ENCODE results near the gene NAV3. TPM values are rescaled to one million over a fixed set of nuclear protein-coding genes. Genes with fewer than 3 reads are reported as not detected.

NAV3 gene
- total RNA-seq, 2 donors from 2014 or later, result 0.72 to 1.9 TPM

- H3K36me3 ChIP-seq, result no peaks in the 10 kb centered on the region
- no peak for DNase-seq
- no peaks in the 10 kb centered on the region for H3K4me1 ChIP-seq
- TF ChIP-seq, protein P1, sequence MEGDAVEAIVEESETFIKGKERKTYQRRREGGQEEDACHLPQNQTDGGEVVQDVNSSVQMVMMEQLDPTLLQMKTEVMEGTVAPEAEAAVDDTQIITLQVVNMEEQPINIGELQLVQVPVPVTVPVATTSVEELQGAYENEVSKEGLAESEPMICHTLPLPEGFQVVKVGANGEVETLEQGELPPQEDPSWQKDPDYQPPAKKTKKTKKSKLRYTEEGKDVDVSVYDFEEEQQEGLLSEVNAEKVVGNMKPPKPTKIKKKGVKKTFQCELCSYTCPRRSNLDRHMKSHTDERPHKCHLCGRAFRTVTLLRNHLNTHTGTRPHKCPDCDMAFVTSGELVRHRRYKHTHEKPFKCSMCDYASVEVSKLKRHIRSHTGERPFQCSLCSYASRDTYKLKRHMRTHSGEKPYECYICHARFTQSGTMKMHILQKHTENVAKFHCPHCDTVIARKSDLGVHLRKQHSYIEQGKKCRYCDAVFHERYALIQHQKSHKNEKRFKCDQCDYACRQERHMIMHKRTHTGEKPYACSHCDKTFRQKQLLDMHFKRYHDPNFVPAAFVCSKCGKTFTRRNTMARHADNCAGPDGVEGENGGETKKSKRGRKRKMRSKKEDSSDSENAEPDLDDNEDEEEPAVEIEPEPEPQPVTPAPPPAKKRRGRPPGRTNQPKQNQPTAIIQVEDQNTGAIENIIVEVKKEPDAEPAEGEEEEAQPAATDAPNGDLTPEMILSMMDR (IDR thresholded peaks at IDR 0.05), result no peak
- no peak overlapping the region for H3K9ac ChIP-seq (ENCODE audit: low read depth in 2 of 2, low read length in 2 of 2)
- no peaks in the 10 kb centered on the region for H3K9me3 ChIP-seq
- no peaks in the 10 kb centered on the region for H3K27me3 ChIP-seq
- no peak overlapping the region for H3K27ac ChIP-seq
- intact Hi-C loops (cut with DNase I), result no loop called here
- H3K4me3 ChIP-seq, result no peak overlapping the region
Measured at GRCh38 chr12:78060186-78060585, 229.5 kb downstream of the NAV3 start.

GRCh38 chr12:78062786-78063185 is 232.1 kb downstream of the NAV3 start:
- Histone ChIP-seq H3K27me3 (no peaks in the 10 kb centered on the region), H3K9me3 (no peaks in the 10 kb centered on the region), H3K4me3 (no peak overlapping the region), H3K4me1 (no peaks in the 10 kb centered on the region), H3K36me3 (no peaks in the 10 kb centered on the region), H3K9ac (ENCODE audit: low read depth in 2 of 2, low read length in 2 of 2) (no peak overlapping the region), H3K27ac (no peak overlapping the region)
- intact Hi-C loops (cut with DNase I), result no loop called here
- TF ChIP-seq, protein P1 (IDR thresholded peaks at IDR 0.05), result no peak
- no peak for DNase-seq

DNA sequence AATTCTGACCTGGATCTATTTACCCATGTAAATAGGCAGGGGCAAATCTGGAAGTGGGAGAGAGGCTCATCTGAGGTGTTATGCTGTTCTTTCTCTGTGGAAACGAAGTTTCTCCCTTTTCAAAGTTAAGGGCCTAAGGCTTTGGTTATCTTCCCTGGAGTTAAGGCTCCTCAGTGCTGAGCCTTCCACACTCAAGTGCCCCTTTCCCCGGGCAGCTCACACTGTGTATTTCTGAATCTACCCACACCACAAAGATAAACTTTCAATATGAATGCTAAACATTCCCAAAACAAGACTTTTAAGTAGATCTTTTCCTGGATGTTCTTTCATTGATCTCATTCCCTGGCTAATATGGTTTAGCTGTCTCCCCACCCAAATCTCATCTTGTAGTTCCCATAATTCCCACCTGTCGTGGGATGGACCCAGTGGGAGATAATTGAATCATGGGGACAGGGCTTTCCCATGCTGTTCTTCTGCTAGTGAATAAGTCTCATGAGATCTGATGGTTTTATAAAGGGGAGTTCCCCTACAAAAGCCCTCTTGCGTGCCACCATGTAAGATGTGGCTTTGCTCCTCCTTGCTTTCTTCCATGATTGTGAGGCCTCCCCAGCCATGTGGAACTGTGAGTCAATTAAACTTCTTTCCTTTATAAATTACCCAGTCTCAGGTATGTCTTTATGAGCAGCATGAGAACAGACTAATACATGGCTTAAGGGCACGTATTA is 251.1 kb downstream of the NAV3 start:
- Histone ChIP-seq H3K4me3 (no peak overlapping the region), H3K4me1 (no peaks in the 10 kb centered on the region), H3K9ac (ENCODE audit: low read depth in 2 of 2, low read length in 2 of 2) (no peak overlapping the region), H3K27ac (no peak overlapping the region), H3K36me3 (no peaks in the 10 kb centered on the region), H3K9me3 (no peaks in the 10 kb centered on the region), H3K27me3 (no peaks in the 10 kb centered on the region)
- no peak for DNase-seq
- TF ChIP-seq, protein P1 (IDR thresholded peaks at IDR 0.05), result no peak
- intact Hi-C loops (cut with DNase I), result no loop called here

DNA sequence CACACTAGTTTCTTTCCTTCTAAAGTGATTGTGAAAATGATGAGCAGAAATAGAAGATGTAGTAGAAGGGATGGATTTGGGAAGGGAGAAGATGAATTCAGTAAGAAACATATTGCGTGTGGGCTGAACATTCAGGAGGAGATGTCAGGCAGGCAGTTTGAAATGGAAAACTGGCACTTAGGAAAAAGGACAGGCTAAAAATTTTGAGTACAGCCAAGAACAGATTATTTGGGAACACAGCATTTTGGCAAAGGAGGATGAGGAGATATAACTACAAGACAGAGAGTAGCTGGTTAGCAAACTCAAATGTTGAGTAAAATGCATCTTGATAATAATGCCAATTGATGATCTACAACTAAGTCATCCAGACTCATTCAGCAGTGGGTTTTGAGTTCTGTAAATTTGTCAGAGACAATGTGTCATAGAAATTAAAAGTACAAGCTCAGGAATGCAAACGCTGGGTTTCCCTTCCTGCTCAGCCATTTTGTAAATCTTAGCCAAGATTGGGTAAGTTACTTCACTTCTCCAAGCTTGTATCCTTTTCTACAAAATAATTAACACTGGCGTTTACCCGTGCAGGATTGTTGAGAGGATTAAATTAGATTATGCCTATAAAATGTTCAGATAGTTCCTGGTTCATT is 255.0 kb downstream of the NAV3 start:
- H3K4me1 ChIP-seq, result no peaks in the 10 kb centered on the region
- no peak for DNase-seq
- H3K9ac ChIP-seq (ENCODE audit: low read depth in 2 of 2, low read length in 2 of 2), result no peak overlapping the region
- TF ChIP-seq, protein P1 (IDR thresholded peaks at IDR 0.05), result no peak
- no peaks in the 10 kb centered on the region for H3K36me3 ChIP-seq
- no peak overlapping the region for H3K27ac ChIP-seq
- H3K9me3 ChIP-seq, result no peaks in the 10 kb centered on the region
- H3K4me3 ChIP-seq, result no peak overlapping the region
- intact Hi-C loops (cut with DNase I), result no loop called here
- no peaks in the 10 kb centered on the region for H3K27me3 ChIP-seq

DNA sequence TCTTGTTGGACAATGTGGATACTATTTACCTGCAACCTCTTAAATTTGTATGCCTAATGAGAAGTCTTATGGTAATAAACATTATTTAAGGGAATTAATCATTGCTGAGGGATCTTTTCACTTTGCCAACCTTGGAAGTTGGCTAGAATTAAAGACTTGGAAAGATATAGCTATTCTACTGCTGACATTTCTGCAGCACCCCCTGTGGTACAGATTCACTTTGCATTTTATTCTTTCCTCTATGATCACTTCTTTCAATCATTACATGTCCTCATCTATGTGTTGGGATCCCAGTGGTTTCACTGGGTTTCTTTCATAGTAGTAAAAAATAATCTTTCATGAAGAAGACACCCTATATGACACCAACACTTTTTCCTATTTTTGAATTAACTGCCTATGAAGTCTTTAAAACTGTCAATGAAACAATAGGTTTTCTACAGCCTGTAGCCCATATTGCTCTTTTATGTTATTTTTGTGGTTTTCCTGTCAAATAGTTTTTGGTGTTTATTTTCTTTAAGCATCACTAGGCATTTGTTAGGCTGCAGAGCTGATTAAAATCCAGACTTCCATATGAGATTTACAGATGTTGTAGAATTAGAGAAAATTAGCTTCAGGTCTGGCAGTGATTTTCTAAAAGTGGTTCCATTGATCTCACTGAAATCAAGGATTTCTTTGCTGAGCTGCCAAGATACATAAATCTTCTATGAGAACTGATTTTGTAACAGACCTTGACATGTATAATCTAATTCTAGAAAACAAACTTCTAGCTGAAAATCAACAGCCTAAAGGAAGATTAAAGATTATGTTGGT is 256.1 kb downstream of the NAV3 start:
- Histone ChIP-seq H3K4me1 (no peaks in the 10 kb centered on the region), H3K4me3 (no peak overlapping the region), H3K36me3 (no peaks in the 10 kb centered on the region), H3K9ac (ENCODE audit: low read depth in 2 of 2, low read length in 2 of 2) (no peak overlapping the region), H3K9me3 (no peaks in the 10 kb centered on the region), H3K27me3 (no peaks in the 10 kb centered on the region), H3K27ac (no peak overlapping the region)
- DNase-seq, result no peak
- TF ChIP-seq, protein P1 (IDR thresholded peaks at IDR 0.05), result no peak
- intact Hi-C loops (cut with DNase I), result no loop called here

Data from colonic mucosa (tissue), 4 donors.